Trophoblast cell (in vitro differentiated cells and primary cell): Measurements from ENCODE around the gene MLLT6.

Experiments used
- DNase-seq, 2 donors: peaks; one replicate each; pipeline ENCODE4 v3.0.0-alpha.2; 2016
- H2AFZ ChIP-seq: 2 replicates; pipeline ENCODE4 v1.6.1; 2013; ENCODE audit warnings: low read length, moderate library complexity, mild to moderate bottlenecking; ENCODE audit not compliant: insufficient read depth, poor library complexity
- H2AK5ac ChIP-seq: 2 replicates; pipeline ENCODE4 v1.6.1; 2013; ENCODE audit warnings: mild to moderate bottlenecking, low read length
- H2BK120ac ChIP-seq: 2 replicates; pipeline ENCODE4 v1.6.1; 2013; ENCODE audit warnings: low read length, mild to moderate bottlenecking, moderate library complexity; ENCODE audit not compliant: insufficient read depth, poor library complexity
- H2BK12ac ChIP-seq: 2 replicates; pipeline ENCODE4 v1.6.1; 2013; ENCODE audit warnings: mild to moderate bottlenecking, low read length, moderate library complexity
- H2BK5ac ChIP-seq: 2 replicates; pipeline ENCODE4 v1.6.1; 2013; ENCODE audit warnings: low read length, low read depth, moderate library complexity, mild to moderate bottlenecking; ENCODE audit not compliant: poor library complexity
- H3K14ac ChIP-seq: 2 replicates; pipeline ENCODE4 v1.6.1; 2013; ENCODE audit warnings: mild to moderate bottlenecking, low read length
- H3K18ac ChIP-seq: 2 replicates; pipeline ENCODE4 v1.6.1; 2013; ENCODE audit warnings: mild to moderate bottlenecking, low read length
- H3K23ac ChIP-seq: 2 replicates; pipeline ENCODE4 v1.6.1; 2013; ENCODE audit warnings: low read length
- H3K27ac ChIP-seq: 2 replicates; pipeline ENCODE4 v1.5.1; 2013; ENCODE audit warnings: low read depth, mild to moderate bottlenecking, inconsistent platforms, low read length, moderate library complexity
- H3K27me3 ChIP-seq: 2 replicates; pipeline ENCODE4 v1.6.1; 2013; ENCODE audit warnings: inconsistent platforms, mild to moderate bottlenecking, low read length, moderate library complexity; ENCODE audit not compliant: insufficient read depth
- H3K36me3 ChIP-seq, 2 experiments: 1 replicate in 1 of 2; 2 replicates in 1 of 2; pipeline ENCODE4 v1.6.1; 2013; ENCODE audit warnings: low read length in 2 of 2, mild to moderate bottlenecking in 2 of 2, moderate library complexity in 1 of 2; ENCODE audit not compliant: insufficient read depth in 2 of 2, control insufficient read depth in 1 of 2
- H3K4ac ChIP-seq: 2 replicates; pipeline ENCODE4 v1.6.1; 2013; ENCODE audit warnings: low read depth, mild to moderate bottlenecking, low read length, moderate library complexity
- H3K4me1 ChIP-seq, 2 experiments: 1 replicate in 1 of 2; 2 replicates in 1 of 2; pipeline ENCODE4 v1.6.1; 2013; ENCODE audit warnings: low read length in 2 of 2, mild to moderate bottlenecking in 2 of 2, moderate library complexity in 1 of 2; ENCODE audit not compliant: insufficient read depth in 2 of 2, control insufficient read depth in 1 of 2
- H3K4me2 ChIP-seq: 2 replicates; pipeline ENCODE4 v1.6.1; 2013; ENCODE audit warnings: inconsistent platforms, mild to moderate bottlenecking, low read length, moderate library complexity
- H3K4me3 ChIP-seq: 2 replicates; pipeline ENCODE4 v1.5.1; 2013; ENCODE audit warnings: mild to moderate bottlenecking, low read depth, low read length, inconsistent platforms
- H3K79me1 ChIP-seq: one replicate; pipeline ENCODE4 v1.6.1; 2013; ENCODE audit warnings: low read length
- H3K79me2 ChIP-seq: 2 replicates; pipeline ENCODE4 v1.6.1; 2013; ENCODE audit warnings: low read length, mild to moderate bottlenecking; ENCODE audit not compliant: control insufficient read depth, insufficient read depth, poor library complexity
- H3K9ac ChIP-seq: 2 replicates; pipeline ENCODE4 v1.6.1; 2013; ENCODE audit warnings: mild to moderate bottlenecking, low read length
- H3K9me3 ChIP-seq: 2 replicates; pipeline ENCODE4 v1.6.1; 2013; ENCODE audit warnings: low read depth, mild to moderate bottlenecking, control low read depth, inconsistent platforms, low read length; ENCODE audit not compliant: insufficient read depth
- H4K12ac ChIP-seq: 2 replicates; pipeline ENCODE4 v1.6.1; 2013; ENCODE audit warnings: low read depth, mild to moderate bottlenecking, low read length, moderate library complexity
- H4K8ac ChIP-seq: 2 replicates; pipeline ENCODE4 v1.6.1; 2013; ENCODE audit warnings: low read depth, mild to moderate bottlenecking, low read length, moderate library complexity
- H4K91ac ChIP-seq: one replicate; pipeline ENCODE4 v1.6.1; 2013; ENCODE audit warnings: low read depth, mild to moderate bottlenecking, low read length, moderate library complexity
- WGBS: extraction: QIAGEN DNeasy Blood & Tissue Kit; methylation state at CpG from one replicate; pipeline ENCODE4 v1.1.7; 2013; ENCODE audit warnings: missing lambda C conversion rate; ENCODE audit not compliant: insufficient read length, insufficient coverage; ENCODE audit errors: extremely low coverage; 5-methylcytosine and 5-hydroxymethylcytosine counted together

MLLT6 gene

DNA sequence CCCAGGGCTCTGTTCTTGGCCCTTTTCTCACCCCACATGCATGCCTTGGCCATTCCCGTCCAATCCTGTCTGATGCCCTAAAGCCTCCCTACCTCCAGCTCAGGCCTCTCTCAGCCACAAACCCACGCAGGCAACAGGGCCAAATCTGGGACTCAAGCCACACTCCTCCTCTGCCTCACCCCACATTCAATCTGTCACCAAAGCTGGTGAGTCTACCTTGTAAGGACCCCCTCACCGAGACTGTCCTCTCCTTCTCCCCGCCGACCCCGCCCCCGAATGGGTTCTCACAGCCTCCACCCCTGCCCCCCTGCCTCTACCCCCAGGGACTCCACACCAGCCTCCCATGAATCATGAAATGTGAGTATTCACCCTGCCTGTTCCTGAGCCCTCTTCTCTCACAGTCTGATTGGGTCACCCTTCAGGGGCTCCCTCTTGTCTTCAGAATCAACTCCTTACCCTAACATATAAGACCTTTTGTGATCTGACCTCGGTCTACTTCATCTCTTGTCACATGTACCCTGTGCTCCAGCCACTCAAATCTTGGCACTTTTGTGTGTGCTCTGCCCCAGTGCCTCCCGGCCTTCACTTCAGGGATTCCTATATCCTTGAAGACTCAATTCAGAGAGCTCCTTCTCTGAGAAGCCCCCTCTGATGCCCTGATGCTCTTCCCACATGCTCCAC is 41.0 kb upstream of the MLLT6 start:
- H4K91ac ChIP-seq = no peak overlapping the region
- WGBS = no CpG with 5 or more reads among the region's 9 CpGs
- H3K79me2 ChIP-seq = no peaks in the 10 kb centered on the region
- H2BK12ac ChIP-seq = no peak overlapping the region
- no peak overlapping the region for H2BK120ac ChIP-seq
- H3K4me1 ChIP-seq = no peaks in the 10 kb centered on the region
- no peaks in the 10 kb centered on the region for H3K79me1 ChIP-seq
- no peak overlapping the region for H3K14ac ChIP-seq
- no peaks in the 10 kb centered on the region for H3K9me3 ChIP-seq
- H3K4me3 ChIP-seq = no peak overlapping the region
- peaks cover 8% of the 10 kb centered on the region for H3K27me3 ChIP-seq
- no peak overlapping the region for H2BK5ac ChIP-seq
- H2AK5ac ChIP-seq = no peak overlapping the region
- H4K12ac ChIP-seq = no peak overlapping the region
- H2AFZ ChIP-seq = no peak overlapping the region
- no peak overlapping the region for H3K23ac ChIP-seq
- no peak overlapping the region for H4K8ac ChIP-seq
- no peak overlapping the region for H3K18ac ChIP-seq
- no peak overlapping the region for H3K27ac ChIP-seq
- H3K36me3 ChIP-seq = no peaks in the 10 kb centered on the region
- DNase-seq = no peak
- H3K4ac ChIP-seq = no peak overlapping the region
- no peak overlapping the region for H3K9ac ChIP-seq
- H3K4me2 ChIP-seq = no peak overlapping the region

DNA sequence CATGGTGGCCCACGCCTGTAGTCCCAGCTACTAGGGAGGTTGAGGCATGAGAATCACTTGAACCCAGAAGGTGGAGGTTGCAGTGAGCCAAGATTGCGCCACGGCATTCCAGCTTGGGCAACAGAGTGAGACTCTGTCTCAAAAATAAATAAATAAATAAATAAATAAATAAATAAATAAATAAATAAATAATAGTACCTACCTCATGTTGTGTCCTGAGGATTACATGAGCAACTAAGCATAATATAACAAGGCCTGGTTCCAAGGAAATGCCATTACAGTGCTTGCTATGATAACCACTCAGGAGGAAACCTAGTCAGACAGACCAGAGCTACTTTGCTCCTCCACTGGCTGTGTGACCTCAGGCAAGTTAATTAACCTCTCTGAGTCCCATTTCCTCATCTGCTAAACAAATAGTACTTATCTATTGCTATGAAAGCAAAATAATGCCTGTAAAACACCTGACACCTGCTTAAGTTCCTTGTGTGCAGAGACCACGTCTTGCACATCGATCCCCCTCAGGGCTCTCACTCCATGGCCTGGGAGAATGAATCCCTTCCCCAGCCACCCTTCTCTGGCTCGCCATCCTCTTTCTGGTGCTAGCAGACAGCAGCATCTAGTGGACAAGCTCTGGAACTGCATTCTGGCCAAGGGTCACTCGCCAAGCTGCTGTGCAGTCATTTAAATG is 37.8 kb upstream of the MLLT6 start:
- Histone ChIP-seq H3K4me3 (no peak overlapping the region), H3K4me1 (no peaks in the 10 kb centered on the region), H3K18ac (no peak overlapping the region), H3K79me2 (no peaks in the 10 kb centered on the region), H3K23ac (no peak overlapping the region), H2BK5ac (no peak overlapping the region), H2BK12ac (no peak overlapping the region), H3K36me3 (no peaks in the 10 kb centered on the region), H3K9me3 (no peaks in the 10 kb centered on the region), H3K4me2 (no peak overlapping the region), H2AFZ (no peak overlapping the region), H3K4ac (no peak overlapping the region), H3K79me1 (no peaks in the 10 kb centered on the region), H4K12ac (no peak overlapping the region), H3K27ac (no peak overlapping the region), H2BK120ac (no peak overlapping the region), H4K8ac (no peak overlapping the region), H3K9ac (no peak overlapping the region), H3K14ac (no peak overlapping the region), H2AK5ac (no peak overlapping the region), H3K27me3 (peaks cover 34% of the 10 kb centered on the region), H4K91ac (no peak overlapping the region)
- no CpG with 5 or more reads among the region's 7 CpGs for WGBS
- DNase-seq = peak; percentile 70 to 88

DNA sequence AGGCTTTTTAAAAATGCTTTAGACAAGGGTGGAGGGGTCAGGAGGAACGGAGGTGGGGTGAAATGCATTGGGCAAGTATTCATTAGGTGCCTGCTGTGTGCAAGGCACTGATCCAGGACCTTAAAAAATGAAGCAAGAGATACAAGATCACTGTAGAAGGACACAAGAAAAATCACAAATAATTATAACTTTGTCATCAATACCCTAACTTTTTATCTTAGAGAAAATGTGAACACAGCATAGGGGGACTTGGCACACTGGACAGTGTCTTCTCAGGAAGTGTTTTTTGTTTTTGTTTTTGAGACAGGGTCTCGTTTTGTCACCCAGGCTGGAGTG is 37.3 kb upstream of the MLLT6 start:
- no peaks in the 10 kb centered on the region for H3K36me3 ChIP-seq
- H2AFZ ChIP-seq = no peak overlapping the region
- H3K14ac ChIP-seq = no peak overlapping the region
- H2BK120ac ChIP-seq = no peak overlapping the region
- H3K79me1 ChIP-seq = no peaks in the 10 kb centered on the region
- H3K79me2 ChIP-seq = no peaks in the 10 kb centered on the region
- H2AK5ac ChIP-seq = no peak overlapping the region
- no peak overlapping the region for H3K18ac ChIP-seq
- H3K4me1 ChIP-seq = no peaks in the 10 kb centered on the region
- H3K9me3 ChIP-seq = no peaks in the 10 kb centered on the region
- H3K4me2 ChIP-seq = no peak overlapping the region
- no peak overlapping the region for H3K27ac ChIP-seq
- H3K4ac ChIP-seq = no peak overlapping the region
- no peak overlapping the region for H2BK5ac ChIP-seq
- H4K91ac ChIP-seq = no peak overlapping the region
- H3K27me3 ChIP-seq = peaks cover 39% of the 10 kb centered on the region
- no peak overlapping the region for H4K12ac ChIP-seq
- no peak overlapping the region for H2BK12ac ChIP-seq
- H4K8ac ChIP-seq = no peak overlapping the region
- H3K4me3 ChIP-seq = no peak overlapping the region
- DNase-seq = no peak
- no peak overlapping the region for H3K23ac ChIP-seq
- no CpG with 5 or more reads among the region's 2 CpGs for WGBS
- H3K9ac ChIP-seq = no peak overlapping the region

DNA sequence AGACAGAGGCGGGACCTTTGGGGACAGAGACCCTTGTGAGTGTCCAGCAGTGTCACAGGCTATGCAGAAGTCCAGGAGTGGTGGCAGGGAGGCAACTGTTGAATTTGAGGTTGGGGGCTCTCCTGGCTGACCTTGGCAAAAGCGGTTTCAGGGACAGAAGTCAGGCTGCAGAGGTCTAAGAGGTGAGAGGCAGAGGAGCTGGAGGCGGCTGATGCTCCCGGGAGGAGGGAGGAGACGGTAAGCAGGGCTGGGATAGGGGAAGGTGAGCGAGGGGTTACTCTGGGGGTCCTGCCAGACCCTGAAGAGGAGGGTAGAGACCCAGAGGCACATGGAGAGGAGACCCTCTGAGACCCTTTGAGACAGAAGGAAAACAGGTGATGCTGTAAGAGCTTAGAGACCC is 35.6 kb upstream of the MLLT6 start:
- Histone ChIP-seq H3K4me3 (no peak overlapping the region), H3K14ac (no peak overlapping the region), H2BK12ac (no peak overlapping the region), H4K91ac (no peak overlapping the region), H3K27me3 (peaks cover 55% of the 10 kb centered on the region), H3K79me2 (no peaks in the 10 kb centered on the region), H3K27ac (no peak overlapping the region), H3K9ac (no peak overlapping the region), H3K36me3 (no peaks in the 10 kb centered on the region), H2AFZ (no peak overlapping the region), H3K4me2 (no peak overlapping the region), H2BK120ac (no peak overlapping the region), H3K4ac (no peak overlapping the region), H3K23ac (no peak overlapping the region), H3K9me3 (no peaks in the 10 kb centered on the region), H3K79me1 (no peaks in the 10 kb centered on the region), H4K12ac (no peak overlapping the region), H2AK5ac (no peak overlapping the region), H2BK5ac (no peak overlapping the region), H3K18ac (no peak overlapping the region), H4K8ac (no peak overlapping the region), H3K4me1 (peaks cover 5 to 8% of the 10 kb centered on the region in 2 experiments)
- no CpG with 5 or more reads among the region's 6 CpGs for WGBS
- DNase-seq = no peak
